Measurements from ENCODE around the gene DESI1. TPM values are rescaled to one million over a fixed set of nuclear protein-coding genes. Genes with fewer than 3 reads are reported as not detected.
A peak's percentile ranks its signal among the peaks of the same experiment; 100 is the strongest.

Gene DESI1
- polyA plus RNA-seq (2011; rRNA removed) (19.4 and 22.7 TPM in 2 replicates), polyA plus RNA-seq (2017; fragmentation: RNase III; extraction: RNeasy Plus Mini Kit Qiagen cat#74134 plus additional on column Dnase treatment) (13.9 to 17.1 TPM (median 14.9 TPM) in 3 replicates), polyA minus RNA-seq (2011; rRNA and poly(A)+ RNA removed) (24.7 and 24.9 TPM in 2 replicates)
- polyA plus RNA-seq (2012; cell fraction: cytosol; rRNA removed): 10.0 and 14.7 TPM in 2 replicates
- polyA plus RNA-seq (2012; cell fraction: nucleus; rRNA removed): 16.4 and 20.8 TPM in 2 replicates

GRCh38 chr22:41620589-41621098, at the start of gene DESI1:
Gene DESI1, minus strand, starts transcription at chr22:41621043. Its CDS starts 204 bp downstream, at chr22:41620839.
- peak; percentile 73 to 87 for ATAC-seq
- ChIA-PET POLR2A (interaction anchor here (1.0 kb wide), 2 partner anchors 27 to 48 kb away, joined by 3 read pairs; no protein-coding TSS in a partner anchor), CTCF (interaction anchor here (0.7 to 1.5 kb wide), 3 partner anchors 24 to 47 kb away, joined by 3 to 5 read pairs (median 4); no protein-coding TSS in a partner anchor)
- Histone ChIP-seq H3K9me3 (no peaks in the 10 kb centered on the region), H3K4me2 (peak within 1 kb of the TSS; percentile 97), H3K4me1 (peaks cover 27% of the 10 kb centered on the region), H3K4me3 (peak within 1 kb of the TSS; percentile 93), H3K27ac (peak within 1 kb of the TSS; percentile 96 to 99)
- peak in 1 of 2 experiments; percentile 47 for DNase-seq (ENCODE audit: low read depth in 1 of 2, low spot score in 1 of 2)
- no peak for TF ChIP-seq ZNF302 (CRISPR knock-in tag; IDR thresholded peaks at IDR 0.05)
- TF ChIP-seq TP53 (CRISPR knock-in tag; IDR thresholded peaks at IDR 0.05): 0 out of 2 replicates have a peak, but pooled peaks have one; percentile 44
- TF ChIP-seq MAX (IDR thresholded peaks at IDR 0.05): peak; percentile 54
- no peak for TF ChIP-seq ZC3H11A (IDR thresholded peaks at IDR 0.05)
- TF ChIP-seq NR3C1 (IDR thresholded peaks at IDR 0.05): no peak
- TF ChIP-seq EHMT2 (IDR thresholded peaks at IDR 0.05; ENCODE audit: low read depth): no peak
- TF ChIP-seq CTCF (IDR thresholded peaks at IDR 0.05): no peak
- no peak for TF ChIP-seq JUNB (IDR thresholded peaks at IDR 0.05)
- TF ChIP-seq PHF8 (IDR thresholded peaks at IDR 0.05; ENCODE audit: borderline replicate concordance, low read depth): peak; percentile 25; the same call in 1 of the 2 replicates
- peak in 1 of 2 experiments; percentile 30; a peak in 2 of 5 replicates for TF ChIP-seq JUN (IDR thresholded peaks at IDR 0.05)
- TF ChIP-seq KDM5A (IDR thresholded peaks at IDR 0.05): no peak
- TF ChIP-seq MYC (IDR thresholded peaks at IDR 0.05; ENCODE audit: borderline replicate concordance, low read length): 0 out of 2 replicates have a peak, but pooled peaks have one; percentile 20
- no peak for TF ChIP-seq FOSB (CRISPR knock-in tag; IDR thresholded peaks at IDR 0.05)
- peak; percentile 34; the same call in 1 of the 2 replicates for TF ChIP-seq POLR2A (IDR thresholded peaks at IDR 0.05; ENCODE audit: low read length)
- FAIRE-seq: no peak
- WGBS (ENCODE audit: missing lambda C conversion rate): 0% methylated on average over 4 of the region's 40 CpGs

- peak in 1 of 2 experiments; percentile 13; a peak in 2 of 6 replicates for ATAC-seq
- no peak for FAIRE-seq
- H3K9me3 ChIP-seq: no peaks in the 10 kb centered on the region
- CTCF ChIA-PET: interaction anchor here (0.6 to 1.6 kb wide), 4 partner anchors 17 to 272 kb away, joined by 3 to 5 read pairs (median 3); no protein-coding TSS in a partner anchor
- H3K4me3 ChIP-seq: no peak overlapping the region
- TF ChIP-seq MAFK (IDR thresholded peaks at IDR 0.05; ENCODE audit: partially characterized antibody) (no peak), TP53 (CRISPR knock-in tag; IDR thresholded peaks at IDR 0.05) (no peak), MYC (IDR thresholded peaks at IDR 0.05; ENCODE audit: borderline replicate concordance, low read length) (no peak), MAX (IDR thresholded peaks at IDR 0.05) (no peak), ZC3H11A (IDR thresholded peaks at IDR 0.05) (no peak), CBX8 (IDR thresholded peaks at IDR 0.05) (no peak), EHF (CRISPR knock-in tag; IDR thresholded peaks at IDR 0.05) (no peak), KDM5A (IDR thresholded peaks at IDR 0.05) (no peak), CTCF (IDR thresholded peaks at IDR 0.05) (no peak), REST (IDR thresholded peaks at IDR 0.05) (no peak), ZNF302 (CRISPR knock-in tag; IDR thresholded peaks at IDR 0.05) (no peak), ESRRA (IDR thresholded peaks at IDR 0.05; ENCODE audit: borderline replicate concordance, low read length) (no peak), MAZ (IDR thresholded peaks at IDR 0.05; ENCODE audit: borderline replicate concordance, low read depth, low read length) (no peak), POLR2AphosphoS2 (conservative IDR thresholded peaks at IDR 0.05; ENCODE audit: low read length) (no peak)
- peaks cover 58% of the 10 kb centered on the region for H3K4me1 ChIP-seq
- POLR2A ChIA-PET: no interaction called here
- H3K4me2 ChIP-seq: peak overlapping the region; percentile 33
- H3K27ac ChIP-seq: peak overlapping the region; percentile 43 to 97; a peak in 4 of 6 replicates
- DNase-seq (ENCODE audit: low read depth in 1 of 2, low spot score in 1 of 2): peak; percentile 24 to 52
- WGBS (ENCODE audit: missing lambda C conversion rate): 44% methylated on average over 21 of the region's 21 CpGs
These were observed 48.4 kb upstream of the DESI1 start for GRCh38 chr22:41668971-41669911.

Data from A549 (cell line).